Skeletal muscle satellite cell (primary cell): ENCODE measurements around the gene NGEF.

Experiments
- H3K27me3 ChIP-seq: 2 replicates; pipeline ENCODE4 v1.7.0; 2013; ENCODE audit warnings: low read length; ENCODE audit not compliant: control insufficient read depth, insufficient read depth
- H3K36me3 ChIP-seq: 2 replicates; pipeline ENCODE4 v1.7.0; 2013; ENCODE audit warnings: mild to moderate bottlenecking, control low read depth, low read length; ENCODE audit not compliant: insufficient read depth
- H3K4me1 ChIP-seq: 2 replicates; pipeline ENCODE4 v1.7.0; 2013; ENCODE audit warnings: low read length; ENCODE audit not compliant: control insufficient read depth, insufficient read depth
- H3K4me2 ChIP-seq: 2 replicates; pipeline ENCODE4 v1.7.0; 2013; ENCODE audit warnings: mild to moderate bottlenecking, low read length
- H3K4me3 ChIP-seq: 2 replicates; pipeline ENCODE4 v1.7.0; 2013; ENCODE audit warnings: low read length
- H3K9ac ChIP-seq: 2 replicates; pipeline ENCODE4 v1.7.0; 2013; ENCODE audit warnings: mild to moderate bottlenecking, low read depth, low read length, moderate library complexity
- H3K9me3 ChIP-seq: replicated peaks from 2 replicates; pipeline ENCODE4 v1.7.0; 2013; ENCODE audit warnings: mild to moderate bottlenecking, control low read depth, low read length

NGEF gene

GRCh38 chr2:232973011-232973735, 39.9 kb downstream of the NGEF start:
- Histone ChIP-seq H3K9ac (no peak overlapping the region), H3K9me3 (no peaks in the 10 kb centered on the region), H3K4me2 (no peak overlapping the region), H3K4me3 (no peak overlapping the region), H3K36me3 (no peaks in the 10 kb centered on the region), H3K4me1 (no peaks in the 10 kb centered on the region), H3K27me3 (peaks cover 27% of the 10 kb centered on the region)

GRCh38 chr2:232971744-232972143, 41.3 kb downstream of the NGEF start:
- no peak overlapping the region for H3K4me3 ChIP-seq
- no peak overlapping the region for H3K9ac ChIP-seq
- H3K36me3 ChIP-seq: no peaks in the 10 kb centered on the region
- peaks cover 27% of the 10 kb centered on the region for H3K27me3 ChIP-seq
- H3K4me2 ChIP-seq: no peak overlapping the region
- H3K9me3 ChIP-seq: no peaks in the 10 kb centered on the region
- no peaks in the 10 kb centered on the region for H3K4me1 ChIP-seq

GRCh38 chr2:232970051-232970450, 43.0 kb downstream of the NGEF start:
- H3K4me1 ChIP-seq: no peaks in the 10 kb centered on the region
- peaks cover 32% of the 10 kb centered on the region for H3K27me3 ChIP-seq
- H3K4me2 ChIP-seq: no peak overlapping the region
- H3K4me3 ChIP-seq: no peak overlapping the region
- H3K36me3 ChIP-seq: no peaks in the 10 kb centered on the region
- no peaks in the 10 kb centered on the region for H3K9me3 ChIP-seq
- H3K9ac ChIP-seq: no peak overlapping the region

- no peaks in the 10 kb centered on the region for H3K9me3 ChIP-seq
- H3K9ac ChIP-seq: no peak overlapping the region
- no peak overlapping the region for H3K4me3 ChIP-seq
- no peaks in the 10 kb centered on the region for H3K36me3 ChIP-seq
- no peaks in the 10 kb centered on the region for H3K4me1 ChIP-seq
- no peak overlapping the region for H3K4me2 ChIP-seq
- H3K27me3 ChIP-seq: peaks cover 17% of the 10 kb centered on the region
Observed at GRCh38 chr2:232967474-232967873, 45.6 kb downstream of the NGEF start.

GRCh38 chr2:232966122-232966521, 46.9 kb downstream of the NGEF start:
- Histone ChIP-seq H3K36me3 (no peaks in the 10 kb centered on the region), H3K9me3 (no peaks in the 10 kb centered on the region), H3K4me3 (no peak overlapping the region), H3K27me3 (peaks cover 17% of the 10 kb centered on the region), H3K4me2 (no peak overlapping the region), H3K4me1 (no peaks in the 10 kb centered on the region), H3K9ac (no peak overlapping the region)

- Histone ChIP-seq H3K9me3 (no peaks in the 10 kb centered on the region), H3K4me3 (no peak overlapping the region), H3K27me3 (peaks cover 17% of the 10 kb centered on the region), H3K9ac (no peak overlapping the region), H3K4me1 (no peaks in the 10 kb centered on the region), H3K36me3 (no peaks in the 10 kb centered on the region), H3K4me2 (no peak overlapping the region)
Observed at GRCh38 chr2:232963913-232964312, 49.1 kb downstream of the NGEF start.

GRCh38 chr2:232960862-232961261, 52.2 kb downstream of the NGEF start:
- Histone ChIP-seq H3K4me2 (no peak overlapping the region), H3K4me1 (no peaks in the 10 kb centered on the region)

GRCh38 chr2:232959139-232959538, 53.9 kb downstream of the NGEF start:
- Histone ChIP-seq H3K36me3 (no peaks in the 10 kb centered on the region), H3K9ac (no peak overlapping the region), H3K4me1 (no peaks in the 10 kb centered on the region), H3K9me3 (no peaks in the 10 kb centered on the region), H3K27me3 (peaks cover 5% of the 10 kb centered on the region), H3K4me2 (no peak overlapping the region), H3K4me3 (no peak overlapping the region)

More at GRCh38 chr2:232960862-232961261, 52.2 kb downstream of the NGEF start:
- Histone ChIP-seq H3K27me3 (peaks cover 13% of the 10 kb centered on the region), H3K36me3 (no peaks in the 10 kb centered on the region), H3K9me3 (no peaks in the 10 kb centered on the region), H3K4me3 (no peak overlapping the region), H3K9ac (no peak overlapping the region)

GRCh38 chr2:232957657-232958090, 55.4 kb downstream of the NGEF start:
- H3K4me2 ChIP-seq: no peak overlapping the region

GRCh38 chr2:232955856-232956255, 57.2 kb downstream of the NGEF start:
- H3K27me3 ChIP-seq: peaks cover 13% of the 10 kb centered on the region
- H3K4me2 ChIP-seq: no peak overlapping the region
- H3K36me3 ChIP-seq: no peaks in the 10 kb centered on the region
- no peak overlapping the region for H3K4me3 ChIP-seq
- H3K9ac ChIP-seq: no peak overlapping the region
- H3K9me3 ChIP-seq: no peaks in the 10 kb centered on the region
- no peaks in the 10 kb centered on the region for H3K4me1 ChIP-seq

More at GRCh38 chr2:232957657-232958090, 55.4 kb downstream of the NGEF start:
- H3K4me1 ChIP-seq: no peaks in the 10 kb centered on the region
- H3K9me3 ChIP-seq: no peaks in the 10 kb centered on the region
- no peak overlapping the region for H3K9ac ChIP-seq
- H3K4me3 ChIP-seq: no peak overlapping the region
- H3K27me3 ChIP-seq: peaks cover 5% of the 10 kb centered on the region
- no peaks in the 10 kb centered on the region for H3K36me3 ChIP-seq

GRCh38 chr2:232954691-232955090, 58.4 kb downstream of the NGEF start:
- Histone ChIP-seq H3K27me3 (peaks cover 16% of the 10 kb centered on the region), H3K9ac (no peak overlapping the region), H3K9me3 (no peaks in the 10 kb centered on the region), H3K4me3 (no peak overlapping the region), H3K36me3 (no peaks in the 10 kb centered on the region), H3K4me2 (no peak overlapping the region), H3K4me1 (no peaks in the 10 kb centered on the region)

- H3K27me3 ChIP-seq: peaks cover 16% of the 10 kb centered on the region
- no peak overlapping the region for H3K4me2 ChIP-seq
- H3K36me3 ChIP-seq: no peaks in the 10 kb centered on the region
- no peak overlapping the region for H3K4me3 ChIP-seq
- H3K9me3 ChIP-seq: no peaks in the 10 kb centered on the region
- H3K9ac ChIP-seq: no peak overlapping the region
- no peaks in the 10 kb centered on the region for H3K4me1 ChIP-seq
Observed at GRCh38 chr2:232951891-232952290, 61.2 kb downstream of the NGEF start.
